Progenitor cell of endocrine pancreas (in vitro differentiated cells): ENCODE data around the gene SFTA2. TPM values are rescaled to one million over a fixed set of nuclear protein-coding genes. Genes with fewer than 3 reads are reported as not detected.

Experiments used
- DNase-seq: peaks from one replicate; pipeline ENCODE4 v3.0.0; 2021; ENCODE audit warnings: low spot score; ENCODE audit not compliant: unreplicated experiment
- H3K27ac Mint-ChIP-seq: 2 replicates; pipeline ENCODE4 v1.8.0; 2021; ENCODE audit warnings: mild to moderate bottlenecking, moderate library complexity, mixed read lengths
- H3K27me3 Mint-ChIP-seq: 2 replicates; pipeline ENCODE4 v1.8.0; 2021; ENCODE audit warnings: mixed read lengths
- H3K36me3 Mint-ChIP-seq: 2 replicates; pipeline ENCODE4 v1.8.0; 2022; ENCODE audit warnings: mixed read lengths; ENCODE audit not compliant: insufficient read depth
- H3K4me1 Mint-ChIP-seq: 2 replicates; pipeline ENCODE4 v1.8.0; 2021; ENCODE audit warnings: low read depth, mixed read lengths
- H3K4me3 Mint-ChIP-seq: 2 replicates; pipeline ENCODE4 v1.8.0; 2021; ENCODE audit warnings: low read depth, mild to moderate bottlenecking, moderate library complexity, mixed read lengths
- H3K9me3 Mint-ChIP-seq: 2 replicates; pipeline ENCODE4 v1.8.0; 2021; ENCODE audit warnings: low read depth, mixed read lengths
- total RNA-seq: library from RNA; stranded (reverse); gene quantifications from 2 replicates; pipeline ENCODE4 v1.2.1, GENCODE V29; 2021
- TF ChIP-seq, protein P1 (sequence below): fragments of 200-600 bp; sonication (generic); IDR thresholded peaks from one replicate; pipeline ENCODE4 v1.5.0; 2021; ENCODE audit warnings: antibody characterized with exemption, mild to moderate bottlenecking; ENCODE audit not compliant: unreplicated experiment

SFTA2 gene
- total RNA-seq, 1 donor from 2014 or later: 2.6 TPM

DNA sequence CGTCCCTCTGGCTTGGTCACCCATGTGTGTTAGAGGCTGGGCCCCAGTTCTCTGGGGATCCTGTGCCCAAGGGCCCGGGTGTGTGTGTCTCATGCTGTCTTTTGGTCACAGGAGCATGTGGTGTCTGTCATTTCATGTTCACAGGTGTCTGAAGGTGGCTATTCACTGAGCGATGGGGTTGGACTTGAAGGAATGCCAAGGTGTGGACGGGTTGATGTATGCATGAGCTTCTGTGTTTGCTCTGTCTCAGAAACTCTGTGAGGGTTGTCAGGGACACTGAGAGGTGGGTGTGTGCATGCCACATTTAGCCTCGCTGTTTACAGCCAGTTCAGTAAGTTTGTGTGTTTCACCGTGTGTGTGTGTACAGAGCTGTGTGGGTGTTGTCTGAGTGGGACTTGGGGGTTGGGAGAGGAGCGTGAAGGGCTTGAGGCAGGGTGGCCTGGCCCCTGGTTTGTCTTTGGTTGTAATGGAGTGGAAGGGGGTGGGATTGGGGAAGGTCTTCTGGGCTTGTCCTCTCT lies 46.4 kb downstream of the SFTA2 start:
- DNase-seq: no peak
- Mint-ChIP-seq H3K27me3 (peaks cover 4% of the 10 kb centered on the region), H3K36me3 (peaks cover 8% of the 10 kb centered on the region), H3K9me3 (no peaks in the 10 kb centered on the region), H3K4me3 (peak overlapping the region; percentile 84), H3K27ac (peak overlapping the region; percentile 95), H3K4me1 (peaks cover 49% of the 10 kb centered on the region)
- TF ChIP-seq, protein P1, sequence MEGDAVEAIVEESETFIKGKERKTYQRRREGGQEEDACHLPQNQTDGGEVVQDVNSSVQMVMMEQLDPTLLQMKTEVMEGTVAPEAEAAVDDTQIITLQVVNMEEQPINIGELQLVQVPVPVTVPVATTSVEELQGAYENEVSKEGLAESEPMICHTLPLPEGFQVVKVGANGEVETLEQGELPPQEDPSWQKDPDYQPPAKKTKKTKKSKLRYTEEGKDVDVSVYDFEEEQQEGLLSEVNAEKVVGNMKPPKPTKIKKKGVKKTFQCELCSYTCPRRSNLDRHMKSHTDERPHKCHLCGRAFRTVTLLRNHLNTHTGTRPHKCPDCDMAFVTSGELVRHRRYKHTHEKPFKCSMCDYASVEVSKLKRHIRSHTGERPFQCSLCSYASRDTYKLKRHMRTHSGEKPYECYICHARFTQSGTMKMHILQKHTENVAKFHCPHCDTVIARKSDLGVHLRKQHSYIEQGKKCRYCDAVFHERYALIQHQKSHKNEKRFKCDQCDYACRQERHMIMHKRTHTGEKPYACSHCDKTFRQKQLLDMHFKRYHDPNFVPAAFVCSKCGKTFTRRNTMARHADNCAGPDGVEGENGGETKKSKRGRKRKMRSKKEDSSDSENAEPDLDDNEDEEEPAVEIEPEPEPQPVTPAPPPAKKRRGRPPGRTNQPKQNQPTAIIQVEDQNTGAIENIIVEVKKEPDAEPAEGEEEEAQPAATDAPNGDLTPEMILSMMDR: no peak

DNA sequence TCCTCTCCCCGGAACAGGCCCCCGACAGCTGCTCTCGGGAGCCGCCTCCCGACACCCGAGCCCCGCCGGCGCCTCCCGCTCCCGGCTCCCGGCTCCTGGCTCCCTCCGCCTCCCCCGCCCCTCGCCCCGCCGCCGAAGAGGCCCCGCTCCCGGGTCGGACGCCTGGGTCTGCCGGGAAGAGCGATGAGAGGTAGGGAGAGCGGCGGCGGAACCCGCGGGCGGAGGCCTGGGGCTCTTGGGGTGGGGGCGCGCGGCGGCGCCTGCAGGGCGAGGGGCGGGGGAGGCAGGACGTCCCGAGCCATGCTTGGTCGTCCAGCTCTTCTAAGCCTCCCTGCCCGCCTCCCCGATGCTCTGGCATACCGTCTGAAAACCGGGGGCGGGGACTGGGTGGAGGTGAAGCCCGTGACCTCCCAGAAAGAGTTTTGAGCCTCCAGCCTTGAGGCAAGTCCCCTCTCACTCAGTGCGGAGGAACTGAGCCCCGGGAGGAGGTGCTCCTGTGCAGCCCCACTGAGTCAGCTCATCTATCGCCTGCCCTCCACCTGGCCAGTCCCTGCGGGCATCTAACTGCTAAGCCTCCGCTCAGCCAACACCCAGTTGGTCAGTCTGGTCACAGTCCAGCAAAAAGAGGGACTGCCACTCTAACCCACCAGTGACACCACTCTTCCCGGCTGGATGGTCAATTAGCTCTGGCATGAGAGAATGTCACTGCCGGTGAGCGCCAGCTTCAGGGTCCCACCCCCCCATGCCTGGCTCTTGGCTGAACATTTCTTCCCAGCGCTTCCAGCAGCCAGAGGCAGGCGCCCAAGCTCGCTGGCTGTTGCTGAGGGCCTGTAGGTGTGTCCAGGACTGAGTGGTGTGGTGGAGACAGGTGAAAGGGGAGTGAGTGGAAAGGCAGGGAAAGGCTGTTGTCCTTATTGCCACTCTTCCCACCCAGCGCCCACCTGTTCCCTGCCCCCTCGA lies 47.2 kb downstream of the SFTA2 start:
- H3K27me3 Mint-ChIP-seq: peaks cover 4% of the 10 kb centered on the region
- TF ChIP-seq, protein P1: no peak
- peak overlapping the region; percentile 95 for H3K27ac Mint-ChIP-seq
- DNase-seq: no peak
- H3K4me3 Mint-ChIP-seq: peak overlapping the region; percentile 84
- H3K4me1 Mint-ChIP-seq: peaks cover 50% of the 10 kb centered on the region
- H3K9me3 Mint-ChIP-seq: no peaks in the 10 kb centered on the region
- H3K36me3 Mint-ChIP-seq: peaks cover 2% of the 10 kb centered on the region

DNA sequence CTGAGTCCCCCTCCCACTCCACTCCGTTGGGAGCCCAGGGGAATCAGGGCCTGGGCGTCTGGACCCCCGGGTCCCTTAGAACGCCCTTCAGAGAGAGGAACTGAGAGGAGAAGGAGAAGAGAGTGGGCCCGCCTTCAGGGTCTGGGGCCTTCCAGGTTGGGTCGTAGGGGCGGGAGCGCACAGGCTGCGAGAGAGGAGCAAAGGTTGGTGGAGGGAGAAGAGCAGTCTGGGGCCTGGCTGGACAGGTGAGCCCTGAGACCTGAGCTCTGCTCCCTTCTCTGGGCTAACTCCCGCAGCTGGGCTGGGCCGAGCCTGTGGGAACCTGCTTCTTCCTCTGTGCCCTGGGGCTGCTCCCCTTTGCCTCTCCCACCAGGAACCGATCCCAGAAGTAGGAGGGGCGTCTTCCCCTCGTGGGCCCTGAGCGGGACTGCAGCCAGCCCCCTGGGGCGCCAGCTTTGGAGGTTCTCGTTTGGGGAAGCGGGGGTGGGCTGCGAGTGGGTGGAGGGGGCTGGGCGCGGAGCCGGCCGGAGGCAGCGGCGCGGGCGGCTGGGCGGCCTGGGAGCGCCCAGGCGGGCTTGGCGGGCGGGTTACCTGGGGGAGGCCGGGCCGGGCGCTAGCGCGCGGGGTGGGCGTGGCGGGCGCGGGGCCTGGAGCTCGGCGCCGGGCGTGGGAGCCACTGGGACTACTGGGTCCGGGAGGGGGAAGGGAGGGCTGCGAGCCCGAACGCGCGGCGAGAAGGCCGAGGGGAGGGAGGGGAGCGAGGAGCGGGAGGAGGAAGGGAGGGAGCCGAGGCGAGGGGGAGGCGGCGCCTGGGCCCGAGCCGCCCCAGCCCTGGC lies 48.1 kb downstream of the SFTA2 start, which contains the start of gene DDR1:
Gene DDR1 (plus strand): TSS at position 835 of the 836 bp plus-strand sequence. CDS start 4,211 bp downstream, outside the sequence.
- DNase-seq: peak; percentile 44
- H3K27ac Mint-ChIP-seq: peak within 1 kb of the TSS; percentile 95
- no peaks in the 10 kb centered on the region for H3K9me3 Mint-ChIP-seq
- H3K27me3 Mint-ChIP-seq: peaks cover 4% of the 10 kb centered on the region
- TF ChIP-seq, protein P1: no peak
- H3K4me3 Mint-ChIP-seq: peak within 1 kb of the TSS; percentile 84
- H3K36me3 Mint-ChIP-seq: no peaks in the 10 kb centered on the region
- peaks cover 50% of the 10 kb centered on the region for H3K4me1 Mint-ChIP-seq

DNA sequence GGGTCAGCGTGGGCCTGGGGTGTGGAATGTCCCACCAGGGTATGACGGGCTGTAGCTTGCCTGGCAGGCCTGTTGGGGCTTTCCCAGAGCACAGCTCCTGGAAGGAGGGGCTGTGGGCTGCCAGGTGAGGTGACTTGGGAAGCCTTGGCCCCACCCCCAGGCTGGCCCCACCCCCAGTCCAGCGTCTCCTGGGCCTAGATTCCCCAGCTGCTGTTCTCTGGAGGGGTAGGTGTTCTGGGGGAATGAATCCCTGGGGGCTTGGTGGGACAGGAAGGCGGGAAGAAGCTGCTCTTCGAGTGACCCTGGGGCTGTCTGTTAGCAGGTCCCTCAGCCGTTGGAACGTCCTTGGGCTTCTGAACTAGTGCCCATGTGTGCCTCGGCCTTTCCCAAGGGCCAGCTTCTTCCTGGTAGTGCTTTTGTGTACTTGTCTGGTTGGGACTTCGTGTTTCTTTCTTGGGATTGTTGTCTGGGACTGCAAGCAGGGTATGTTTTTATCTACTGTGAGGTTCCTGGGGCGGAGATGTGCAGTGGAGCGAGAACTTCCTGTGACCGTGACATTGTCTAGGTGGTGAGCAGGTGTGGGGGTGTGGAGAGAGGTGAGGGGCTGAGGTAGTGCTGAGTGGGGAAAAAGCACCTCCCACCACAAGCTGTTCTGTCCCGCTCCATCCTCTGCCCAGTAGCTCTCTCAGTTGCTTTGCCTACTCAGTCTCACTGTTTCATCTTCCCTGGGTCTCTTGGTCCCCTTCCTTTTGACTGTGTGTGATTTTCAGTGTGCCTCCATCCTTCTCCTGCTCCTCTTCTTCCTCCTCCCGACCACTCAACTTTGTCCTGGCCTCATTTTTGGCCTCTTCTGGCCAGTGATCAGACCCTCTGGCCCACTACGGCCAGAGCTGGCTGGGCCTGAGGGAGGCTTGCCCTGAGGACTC lies 48.9 kb downstream of the SFTA2 start:
- DNase-seq: peak; percentile 56
- no peaks in the 10 kb centered on the region for H3K36me3 Mint-ChIP-seq

More for the DNA sequence above, 48.9 kb downstream of the SFTA2 start:
- H3K4me3 Mint-ChIP-seq: peak overlapping the region; percentile 79
- no peaks in the 10 kb centered on the region for H3K9me3 Mint-ChIP-seq
- TF ChIP-seq, protein P1: no peak
- H3K27me3 Mint-ChIP-seq: peaks cover 8% of the 10 kb centered on the region
- H3K27ac Mint-ChIP-seq: peak overlapping the region; percentile 95
- H3K4me1 Mint-ChIP-seq: peaks cover 50% of the 10 kb centered on the region
